Glutamatergic neuron (in vitro differentiated cells): ENCODE results near the gene PXK. TPM values are rescaled to one million over a fixed set of nuclear protein-coding genes. Genes with fewer than 3 reads are reported as not detected.

Source experiments
- DNase-seq: peaks from one replicate; pipeline ENCODE4 v3.0.0; 2022
- H3K27ac Mint-ChIP-seq: one replicate; pipeline ENCODE4 v1.8.0; 2020; ENCODE audit warnings: mild to moderate bottlenecking, mixed read lengths, inconsistent platforms; ENCODE audit not compliant: unreplicated experiment
- H3K27me3 Mint-ChIP-seq: one replicate; pipeline ENCODE4 v1.8.0; 2020; ENCODE audit warnings: mild to moderate bottlenecking, moderate library complexity, mixed read lengths, inconsistent platforms; ENCODE audit not compliant: unreplicated experiment
- H3K36me3 Mint-ChIP-seq: one replicate; pipeline ENCODE4 v1.8.0; 2020; ENCODE audit warnings: mild to moderate bottlenecking, mixed read lengths, inconsistent platforms; ENCODE audit not compliant: unreplicated experiment
- H3K4me1 Mint-ChIP-seq: one replicate; pipeline ENCODE4 v1.8.0; 2020; ENCODE audit warnings: mild to moderate bottlenecking, low read depth, mixed read lengths, inconsistent platforms; ENCODE audit not compliant: unreplicated experiment
- H3K4me3 Mint-ChIP-seq: one replicate; pipeline ENCODE4 v1.8.0; 2020; ENCODE audit warnings: mild to moderate bottlenecking, mixed read lengths, inconsistent platforms; ENCODE audit not compliant: unreplicated experiment
- H3K9me3 Mint-ChIP-seq: one replicate; pipeline ENCODE4 v1.8.0; 2020; ENCODE audit warnings: mild to moderate bottlenecking, moderate library complexity, mixed read lengths, inconsistent platforms; ENCODE audit not compliant: unreplicated experiment
- total RNA-seq: library from RNA; stranded (reverse); fragmentation: NEBNext Ultra II Directional; extraction: Animal tissue kit (Norgen Biotek cat#: 25700); gene quantifications from one replicate; pipeline ENCODE4 v1.2.1, GENCODE V29; 2021; ENCODE audit not compliant: unreplicated experiment
- TF ChIP-seq, protein P1 (sequence below): fragments of 200-600 bp; sonication (generic); IDR thresholded peaks from one replicate; pipeline ENCODE4 v1.5.0; 2021; ENCODE audit not compliant: partially characterized antibody, unreplicated experiment

Gene PXK
- total RNA-seq, 1 donor from 2014 or later, result 14.0 TPM

DNA sequence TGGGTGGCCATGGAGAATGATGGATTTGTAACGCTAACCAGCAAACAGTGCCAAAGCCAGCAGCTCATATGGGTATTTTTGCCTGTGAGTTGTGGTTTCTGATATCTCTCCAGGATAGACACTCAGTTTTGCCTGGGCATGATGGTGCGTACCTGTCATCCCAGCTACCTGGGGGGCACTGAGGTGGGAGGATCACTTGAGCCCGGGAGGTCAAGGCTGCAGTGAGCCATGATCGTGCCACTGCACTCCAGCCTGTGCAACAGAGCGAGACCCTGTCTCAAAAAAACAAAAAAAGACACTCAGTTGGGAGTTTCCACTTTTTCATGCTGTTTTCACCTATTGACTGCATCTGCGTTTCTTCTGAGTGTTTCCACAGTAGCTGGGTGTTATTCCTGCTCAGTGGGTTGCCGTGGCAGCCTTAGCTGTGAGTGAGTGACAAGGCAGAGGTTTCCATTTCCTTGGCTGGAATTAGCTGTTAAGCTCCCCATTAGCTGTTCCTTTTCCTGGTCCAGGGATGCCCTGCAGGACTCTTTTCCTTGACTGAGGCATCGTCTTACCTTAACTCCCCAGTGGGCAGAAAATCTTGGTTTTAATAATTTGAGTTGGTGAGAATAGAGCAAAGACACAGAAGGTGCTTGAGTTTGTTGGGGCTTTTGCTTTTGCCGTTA, 40.9 kb upstream of the PXK start:
- peaks cover 6% of the 10 kb centered on the region for H3K27me3 Mint-ChIP-seq
- H3K27ac Mint-ChIP-seq, result no peak overlapping the region
- H3K4me1 Mint-ChIP-seq, result no peaks in the 10 kb centered on the region
- TF ChIP-seq, protein P1, sequence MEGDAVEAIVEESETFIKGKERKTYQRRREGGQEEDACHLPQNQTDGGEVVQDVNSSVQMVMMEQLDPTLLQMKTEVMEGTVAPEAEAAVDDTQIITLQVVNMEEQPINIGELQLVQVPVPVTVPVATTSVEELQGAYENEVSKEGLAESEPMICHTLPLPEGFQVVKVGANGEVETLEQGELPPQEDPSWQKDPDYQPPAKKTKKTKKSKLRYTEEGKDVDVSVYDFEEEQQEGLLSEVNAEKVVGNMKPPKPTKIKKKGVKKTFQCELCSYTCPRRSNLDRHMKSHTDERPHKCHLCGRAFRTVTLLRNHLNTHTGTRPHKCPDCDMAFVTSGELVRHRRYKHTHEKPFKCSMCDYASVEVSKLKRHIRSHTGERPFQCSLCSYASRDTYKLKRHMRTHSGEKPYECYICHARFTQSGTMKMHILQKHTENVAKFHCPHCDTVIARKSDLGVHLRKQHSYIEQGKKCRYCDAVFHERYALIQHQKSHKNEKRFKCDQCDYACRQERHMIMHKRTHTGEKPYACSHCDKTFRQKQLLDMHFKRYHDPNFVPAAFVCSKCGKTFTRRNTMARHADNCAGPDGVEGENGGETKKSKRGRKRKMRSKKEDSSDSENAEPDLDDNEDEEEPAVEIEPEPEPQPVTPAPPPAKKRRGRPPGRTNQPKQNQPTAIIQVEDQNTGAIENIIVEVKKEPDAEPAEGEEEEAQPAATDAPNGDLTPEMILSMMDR, result no peak
- H3K9me3 Mint-ChIP-seq, result peaks cover 9% of the 10 kb centered on the region
- DNase-seq, result no peak
- H3K4me3 Mint-ChIP-seq, result no peak overlapping the region
- H3K36me3 Mint-ChIP-seq, result peaks cover 35% of the 10 kb centered on the region

DNA sequence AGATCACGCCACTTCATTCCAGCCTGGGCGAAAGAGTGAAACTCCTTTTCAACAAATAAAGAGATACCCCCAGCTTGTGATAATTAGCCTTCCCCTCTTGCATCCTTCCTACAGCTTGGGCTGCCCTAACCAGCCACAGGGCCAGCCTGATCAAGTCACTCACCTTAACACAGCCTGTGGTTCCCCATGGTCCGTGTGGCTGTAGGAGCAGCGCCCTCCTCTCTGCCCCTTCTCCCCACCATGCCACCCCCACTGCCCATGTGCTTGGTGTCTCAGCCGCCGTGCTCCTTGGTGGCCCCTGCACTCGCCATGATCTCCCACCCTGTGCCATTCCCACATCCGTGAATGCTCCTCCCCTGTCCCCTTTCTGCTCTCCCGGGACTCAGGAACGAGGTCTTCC, 39.8 kb upstream of the PXK start:
- Mint-ChIP-seq H3K36me3 (peaks cover 33% of the 10 kb centered on the region), H3K27me3 (peaks cover 6% of the 10 kb centered on the region), H3K4me1 (no peaks in the 10 kb centered on the region), H3K4me3 (no peak overlapping the region), H3K27ac (no peak overlapping the region), H3K9me3 (peaks cover 9% of the 10 kb centered on the region)
- DNase-seq, result no peak
- TF ChIP-seq, protein P1, result no peak

DNA sequence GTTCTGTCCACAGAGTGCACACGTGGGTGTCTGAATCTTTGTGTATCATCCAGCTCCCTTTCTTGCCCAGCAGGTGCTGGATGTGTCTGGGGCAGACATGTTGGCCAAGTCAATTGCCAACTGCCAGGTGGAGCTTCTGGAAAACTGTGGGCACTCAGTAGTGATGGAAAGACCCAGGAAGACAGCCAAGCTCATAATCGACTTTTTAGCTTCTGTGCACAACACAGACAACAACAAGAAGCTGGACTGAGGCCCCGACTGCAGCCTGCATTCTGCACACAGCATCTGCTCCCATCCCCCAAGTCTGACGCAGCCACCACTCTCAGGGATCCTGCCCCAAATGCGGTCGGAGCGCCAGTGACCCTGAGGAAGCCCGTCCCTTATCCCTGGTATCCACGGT, 39.2 kb upstream of the PXK start:
- H3K27me3 Mint-ChIP-seq, result peaks cover 6% of the 10 kb centered on the region
- H3K36me3 Mint-ChIP-seq, result peaks cover 26% of the 10 kb centered on the region
- no peak overlapping the region for H3K27ac Mint-ChIP-seq
- DNase-seq, result no peak
- no peak overlapping the region for H3K4me3 Mint-ChIP-seq
- H3K4me1 Mint-ChIP-seq, result peaks cover 5% of the 10 kb centered on the region
- peaks cover 8% of the 10 kb centered on the region for H3K9me3 Mint-ChIP-seq
- TF ChIP-seq, protein P1, result no peak

- TF ChIP-seq, protein P1, result no peak
- H3K36me3 Mint-ChIP-seq, result peaks cover 25% of the 10 kb centered on the region
- H3K27me3 Mint-ChIP-seq, result peaks cover 6% of the 10 kb centered on the region
- no peak for DNase-seq
- no peak overlapping the region for H3K4me3 Mint-ChIP-seq
- peaks cover 10% of the 10 kb centered on the region for H3K4me1 Mint-ChIP-seq
- H3K9me3 Mint-ChIP-seq, result peaks cover 3% of the 10 kb centered on the region
- H3K27ac Mint-ChIP-seq, result no peak overlapping the region
Measured at GRCh38 chr3:58296269-58296668, 36.4 kb upstream of the PXK start.

DNA sequence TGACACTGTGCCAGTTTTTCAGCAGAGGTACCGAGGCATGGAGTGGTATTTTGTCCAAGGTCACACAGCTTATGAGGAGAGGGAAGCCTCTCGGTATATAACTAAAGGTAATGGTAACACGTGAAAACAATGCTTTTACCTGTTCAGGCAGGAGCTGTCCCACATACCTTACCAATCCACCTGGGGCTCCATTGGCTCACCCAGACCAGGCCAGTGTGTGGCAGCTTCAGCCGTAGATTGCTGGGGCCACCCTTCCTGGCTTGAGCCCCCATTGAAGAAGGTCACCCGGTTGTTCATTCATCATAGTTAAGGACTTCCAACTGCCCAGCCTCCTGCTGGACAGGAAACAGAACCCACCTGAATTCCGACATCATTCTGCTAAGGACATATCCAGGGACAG, 35.8 kb upstream of the PXK start:
- H3K4me3 Mint-ChIP-seq, result no peak overlapping the region
- H3K9me3 Mint-ChIP-seq, result no peaks in the 10 kb centered on the region
- H3K36me3 Mint-ChIP-seq, result peaks cover 26% of the 10 kb centered on the region
- TF ChIP-seq, protein P1, result no peak
- DNase-seq, result no peak
- no peak overlapping the region for H3K27ac Mint-ChIP-seq
- peaks cover 10% of the 10 kb centered on the region for H3K4me1 Mint-ChIP-seq
- peaks cover 2% of the 10 kb centered on the region for H3K27me3 Mint-ChIP-seq
